Suprapubic skin (tissue), 4 donors: ENCODE data around the gene TMEM156. TPM values are rescaled to one million over a fixed set of nuclear protein-coding genes. Genes with fewer than 3 reads are reported as not detected.
"Not testable (repeated sequence)": the region's sequence is repeated elsewhere in the genome, so short reads cannot be mapped to it uniquely, and the experiment has no call there.

Experiments
- DNase-seq, 2 donors: peaks; one replicate each; pipeline ENCODE4 v3.0.0-alpha.2; 2019; ENCODE audit warnings: low spot score in 2 of 2
- H3K27ac ChIP-seq: fragments of 200-600 bp; sonication (generic); one replicate; pipeline ENCODE4 v1.5.1; 2019
- H3K27me3 ChIP-seq: fragments of 200-600 bp; sonication (generic); one replicate; pipeline ENCODE4 v1.5.1; 2019
- H3K36me3 ChIP-seq: fragments of 200-600 bp; sonication (generic); one replicate; pipeline ENCODE4 v1.5.1; 2019
- H3K4me1 ChIP-seq: fragments of 200-600 bp; sonication (generic); one replicate; pipeline ENCODE4 v1.5.1; 2019
- H3K4me3 ChIP-seq: fragments of 200-600 bp; sonication (generic); one replicate; pipeline ENCODE4 v1.5.1; 2019; ENCODE audit warnings: mild to moderate bottlenecking
- H3K9me3 ChIP-seq: fragments of 200-600 bp; sonication (generic); one replicate; pipeline ENCODE4 v1.5.1; 2019
- CTCF ChIP-seq, 2 donors: fragments of 200-600 bp in 1 of 2; fragments of 450-650 bp in 1 of 2; sonication (generic) in 1 of 2; IDR thresholded peaks; one replicate each; pipeline ENCODE4 v1.5.1; 2016 to 2019; ENCODE audit warnings: antibody characterized with exemption in 2 of 2, mild to moderate bottlenecking in 1 of 2, moderate library complexity in 1 of 2
- EP300 ChIP-seq: sonication (generic); formaldehyde crosslinking; IDR thresholded peaks from one replicate; pipeline ENCODE4 v1.6.1; 2017; ENCODE audit warnings: antibody characterized with exemption
- POLR2A ChIP-seq, 2 donors: fragments of 450-650 bp; IDR thresholded peaks; one replicate each; pipeline ENCODE4 v1.6.1; 2017; ENCODE audit warnings: antibody characterized with exemption in 2 of 2, mild to moderate bottlenecking in 2 of 2, moderate library complexity in 2 of 2
- POLR2AphosphoS5 ChIP-seq, 3 donors: sonication (generic); formaldehyde crosslinking; IDR thresholded peaks; one replicate each; pipeline ENCODE4 v1.6.1; 2017; ENCODE audit warnings: antibody characterized with exemption in 3 of 3
- WGBS: methylation state at CpG from one replicate; pipeline ENCODE4 v1.1.5; 2018; 5-methylcytosine and 5-hydroxymethylcytosine counted together
- total RNA-seq, 4 donors: library from RNA; depleted of rRNA; stranded (reverse); fragments of >200 nt; gene quantifications; one replicate each; pipeline ENCODE4 v1.1.0, GENCODE V29; 2016

TMEM156 gene
- total RNA-seq, 4 donors from 2014 or later: not detected

GRCh38 chr4:38965866-38966265 lies 66.3 kb downstream of the TMEM156 start:
- WGBS: 88% methylated on average over 3 of the region's 3 CpGs
- H3K4me1 ChIP-seq: no peaks in the 10 kb centered on the region

GRCh38 chr4:38964942-38965775 lies 67.0 kb downstream of the TMEM156 start:
- Histone ChIP-seq H3K27me3 (no peaks in the 10 kb centered on the region), H3K4me3 (no peak overlapping the region), H3K27ac (no peak overlapping the region), H3K9me3 (no peaks in the 10 kb centered on the region), H3K36me3 (no peaks in the 10 kb centered on the region), H3K4me1 (no peaks in the 10 kb centered on the region)
- no peak for DNase-seq
- TF ChIP-seq EP300 (no peak), POLR2AphosphoS5 (IDR thresholded peaks at IDR 0.05) (no peak), CTCF (IDR thresholded peaks at IDR 0.05) (no peak), POLR2A (IDR thresholded peaks at IDR 0.05) (no peak)
- WGBS: 91% methylated on average over 11 of the region's 11 CpGs

More at GRCh38 chr4:38965866-38966265, 66.3 kb downstream of the TMEM156 start:
- Histone ChIP-seq H3K4me3 (no peak overlapping the region), H3K27me3 (no peaks in the 10 kb centered on the region), H3K27ac (no peak overlapping the region), H3K36me3 (no peaks in the 10 kb centered on the region), H3K9me3 (no peaks in the 10 kb centered on the region)
- TF ChIP-seq POLR2AphosphoS5 (IDR thresholded peaks at IDR 0.05): no peak
- no peak for TF ChIP-seq POLR2A (IDR thresholded peaks at IDR 0.05)
- no peak for TF ChIP-seq CTCF (IDR thresholded peaks at IDR 0.05)
- TF ChIP-seq EP300: no peak
- no peak for DNase-seq

- H3K4me1 ChIP-seq, H3K27ac ChIP-seq, H3K27me3 ChIP-seq, H3K36me3 ChIP-seq, DNase-seq, H3K4me3 ChIP-seq, H3K9me3 ChIP-seq: not testable (repeated sequence)
- 78% methylated on average over 5 of the region's 5 CpGs for WGBS
Observed at GRCh38 chr4:38959248-38959647, 73.0 kb downstream of the TMEM156 start.

- 84% methylated on average over 4 of the region's 4 CpGs for WGBS
- DNase-seq: no peak
- H3K4me3 ChIP-seq: no peak overlapping the region
- no peak overlapping the region for H3K27ac ChIP-seq
- no peaks in the 10 kb centered on the region for H3K4me1 ChIP-seq
- no peaks in the 10 kb centered on the region for H3K27me3 ChIP-seq
- no peaks in the 10 kb centered on the region for H3K36me3 ChIP-seq
- H3K9me3 ChIP-seq: no peaks in the 10 kb centered on the region
- TF ChIP-seq EP300: no peak
- TF ChIP-seq POLR2A (IDR thresholded peaks at IDR 0.05): no peak
- TF ChIP-seq CTCF (IDR thresholded peaks at IDR 0.05): no peak
- no peak for TF ChIP-seq POLR2AphosphoS5 (IDR thresholded peaks at IDR 0.05)
Observed at GRCh38 chr4:38958453-38959190, 73.6 kb downstream of the TMEM156 start.

GRCh38 chr4:38957893-38958292 lies 74.3 kb downstream of the TMEM156 start:
- Histone ChIP-seq H3K9me3 (no peaks in the 10 kb centered on the region), H3K27ac (no peak overlapping the region), H3K4me1 (no peaks in the 10 kb centered on the region), H3K36me3 (no peaks in the 10 kb centered on the region), H3K27me3 (no peaks in the 10 kb centered on the region), H3K4me3 (no peak overlapping the region)
- TF ChIP-seq CTCF (IDR thresholded peaks at IDR 0.05): no peak
- no peak for TF ChIP-seq POLR2AphosphoS5 (IDR thresholded peaks at IDR 0.05)
- no peak for TF ChIP-seq EP300
- TF ChIP-seq POLR2A (IDR thresholded peaks at IDR 0.05): no peak
- DNase-seq: no peak
- 95% methylated on average over 3 of the region's 3 CpGs for WGBS
